SK-N-SH (cell line): Measurements from ENCODE around the gene MUSK. TPM values are rescaled to one million over a fixed set of nuclear protein-coding genes. Genes with fewer than 3 reads are reported as not detected.

Experiments used
- CTCF ChIA-PET: fragments of 300-600, 350-600 bp; formaldehyde crosslinking; extraction: SDS; loops from one replicate; lab custom pipeline; 2021; lab: Yijun Ruan, JAX
- POLR2A ChIA-PET: fragments of 350-600 bp; sonication (Branson Sonifier 250); formaldehyde crosslinking; extraction: SDS; loops from one replicate; lab custom pipeline; 2020; ENCODE audit warnings: antibody characterized with exemption, inconsistent platforms; lab: Yijun Ruan, JAX
- DNase-seq: peaks from one replicate; pipeline ENCODE4 v3.0.0; 2012
- H2AFZ ChIP-seq: fragments of 200-600 bp; sonication (generic); 2 replicates; pipeline ENCODE4 v1.8.1; 2016; ENCODE audit warnings: antibody characterized with exemption, mild to moderate bottlenecking, low read depth
- H3F3A ChIP-seq: fragments of 200-600 bp; sonication (generic); replicated peaks from 2 replicates; pipeline ENCODE3; 2016; ENCODE audit warnings: antibody characterized with exemption, mild to moderate bottlenecking; ENCODE audit not compliant: insufficient read depth
- H3K27ac ChIP-seq, 2 experiments: fragments of 200-500 bp in 1 of 2; fragments of 200-600 bp in 1 of 2; sonication (Bioruptor generic) in 1 of 2; sonication (generic), shearing (Covaris generic) in 1 of 2; 2 replicates each; pipeline versions ENCODE4 v1.5.1 to v1.6.1; 2014 to 2016; ENCODE audit warnings: low read depth in 2 of 2, inconsistent platforms in 1 of 2, low read length in 1 of 2, mild to moderate bottlenecking in 1 of 2, mixed read lengths in 1 of 2
- H3K27me3 ChIP-seq: fragments of 200-600 bp; sonication (generic), shearing (Covaris generic); 2 replicates; pipeline ENCODE4 v1.6.1; 2016; ENCODE audit warnings: mixed run types; ENCODE audit not compliant: insufficient read depth
- H3K36me3 ChIP-seq, 2 experiments: fragments of 200-500 bp in 1 of 2; fragments of 200-600 bp in 1 of 2; sonication (Bioruptor generic) in 1 of 2; sonication (generic) in 1 of 2; replicated peaks in 1 of 2; 2 replicates each; pipeline versions ENCODE3 to v1.5.1; 2014 to 2016; ENCODE audit warnings: low read length in 1 of 2, mild to moderate bottlenecking in 1 of 2; ENCODE audit not compliant: insufficient read depth in 2 of 2, control insufficient read depth in 1 of 2
- H3K4me1 ChIP-seq, 2 experiments: fragments of 200-500 bp in 1 of 2; fragments of 200-600 bp in 1 of 2; sonication (Bioruptor generic) in 1 of 2; sonication (generic), shearing (Covaris generic) in 1 of 2; 2 replicates each; pipeline versions ENCODE4 v1.5.1 to v1.6.1; 2014 to 2016; ENCODE audit warnings: low read depth in 1 of 2, low read length in 1 of 2, mixed run types in 1 of 2; ENCODE audit not compliant: insufficient read depth in 2 of 2, control insufficient read depth in 1 of 2
- H3K4me2 ChIP-seq: fragments of 200-600 bp; sonication (generic), shearing (Covaris generic); 2 replicates; pipeline ENCODE4 v1.6.1; 2017; ENCODE audit warnings: mixed run types
- H3K4me3 ChIP-seq, 2 experiments: fragments of 200-500 bp in 1 of 2; fragments of 200-600 bp in 1 of 2; sonication (Bioruptor generic) in 1 of 2; sonication (generic), shearing (Covaris generic) in 1 of 2; 2 replicates each; pipeline versions ENCODE4 v1.5.1 to v1.8.1; 2014 to 2016; ENCODE audit warnings: low read depth in 2 of 2, inconsistent platforms in 1 of 2, low read length in 1 of 2, mild to moderate bottlenecking in 1 of 2, mixed read lengths in 1 of 2, moderate library complexity in 1 of 2
- H3K79me2 ChIP-seq: fragments of 200-600 bp; sonication (generic); 2 replicates; pipeline ENCODE4 v1.8.1; 2017; ENCODE audit warnings: mild to moderate bottlenecking; ENCODE audit not compliant: insufficient read depth
- H3K9ac ChIP-seq: fragments of 200-600 bp; sonication (generic); 2 replicates; pipeline ENCODE4 v1.6.1; 2017; ENCODE audit warnings: mixed run types
- H3K9me2 ChIP-seq: fragments of 200-600 bp; sonication (generic); 2 replicates; pipeline ENCODE4 v1.6.1; 2017; ENCODE audit warnings: mixed run types
- H3K9me3 ChIP-seq: fragments of 200-600 bp; sonication (generic); 2 replicates; pipeline ENCODE4 v1.6.1; 2017; ENCODE audit warnings: mixed run types, mild to moderate bottlenecking, moderate library complexity
- H4K20me1 ChIP-seq: fragments of 200-600 bp; sonication (generic); 2 replicates; pipeline ENCODE4 v1.6.1; 2017; ENCODE audit warnings: mild to moderate bottlenecking, mixed run types; ENCODE audit not compliant: insufficient read depth
- EP300 ChIP-seq, 2 experiments: IDR thresholded peaks; 2 replicates each; pipeline versions ENCODE4 v1.4.0 to v1.6.1; 2012; ENCODE audit warnings: borderline replicate concordance in 1 of 2, low read depth in 1 of 2, low read length in 1 of 2
- FOSL2 ChIP-seq: IDR thresholded peaks from 2 replicates; pipeline ENCODE4 v1.4.0; 2012; ENCODE audit warnings: low read depth, mild to moderate bottlenecking, moderate library complexity, borderline replicate concordance
- FOXJ3 ChIP-seq: sonication (generic); formaldehyde crosslinking; IDR thresholded peaks from 2 replicates; pipeline ENCODE4 v1.5.1; 2020; ENCODE audit warnings: mild to moderate bottlenecking, missing genetic modification reagents
- GABPA ChIP-seq: IDR thresholded peaks from 2 replicates; pipeline ENCODE4 v1.4.0; 2012; ENCODE audit warnings: low read depth, mild to moderate bottlenecking
- GATA2 ChIP-seq: sonication (generic); formaldehyde crosslinking; IDR thresholded peaks from 2 replicates; pipeline ENCODE4 v1.5.0; 2020; ENCODE audit warnings: mild to moderate bottlenecking, missing genetic modification reagents
- IRF3 ChIP-seq: fragments of 150-350 bp; IDR thresholded peaks from 2 replicates; pipeline ENCODE4 v1.6.1; 2016; ENCODE audit warnings: mild to moderate bottlenecking, low read depth, low read length
- JUND ChIP-seq: IDR thresholded peaks from 2 replicates; pipeline ENCODE4 v1.4.0; 2012
- MAX ChIP-seq: IDR thresholded peaks from 2 replicates; pipeline ENCODE4 v1.4.0; 2012; ENCODE audit warnings: low read depth
- MXI1 ChIP-seq: IDR thresholded peaks from 2 replicates; pipeline ENCODE4 v1.6.1; 2012; ENCODE audit warnings: mild to moderate bottlenecking, low read depth, low read length, improper control_type of control experiment
- NFIC ChIP-seq: IDR thresholded peaks from 2 replicates; pipeline ENCODE4 v1.4.0; 2012; ENCODE audit warnings: borderline replicate concordance
- PBX3 ChIP-seq: IDR thresholded peaks from 2 replicates; pipeline ENCODE4; 2012
- RAD21 ChIP-seq: IDR thresholded peaks from 2 replicates; pipeline ENCODE4 v1.6.1; 2012; ENCODE audit warnings: mild to moderate bottlenecking, low read length
- RXRA ChIP-seq: IDR thresholded peaks from 2 replicates; pipeline ENCODE4 v1.4.0; 2012; ENCODE audit warnings: low read depth, mild to moderate bottlenecking, borderline replicate concordance
- SIN3A ChIP-seq: IDR thresholded peaks from 2 replicates; pipeline ENCODE4 v1.6.1; 2012; ENCODE audit warnings: low read depth, mild to moderate bottlenecking, low read length, moderate library complexity, borderline replicate concordance
- TAF1 ChIP-seq: IDR thresholded peaks from 2 replicates; pipeline ENCODE4 v1.6.1; 2012; ENCODE audit warnings: low read depth, mild to moderate bottlenecking, low read length, moderate library complexity, borderline replicate concordance
- TCF12 ChIP-seq: IDR thresholded peaks from 2 replicates; pipeline ENCODE4 v1.4.0; 2012
- YY1 ChIP-seq: IDR thresholded peaks from 2 replicates; pipeline ENCODE4 v1.4.0; 2012; ENCODE audit warnings: low read depth, mild to moderate bottlenecking
- WGBS: methylation state at CpG from one replicate; pipeline ENCODE4 v1.1.6; 2017; ENCODE audit warnings: low lambda C conversion rate; 5-methylcytosine and 5-hydroxymethylcytosine counted together
- polyA plus RNA-seq, 3 experiments: library from polyadenylated mRNA; depleted of rRNA; stranded (reverse); fragments of >200 nt; gene quantifications; 2 replicates each; pipeline ENCODE4 v1.2.3, GENCODE V29; 2012

Gene MUSK
- polyA plus RNA-seq, 1 of the 3 experiments (the other 2 are of a cell fraction): not detected

GRCh38 chr9:110782701-110783100 lies 114.1 kb downstream of the MUSK start:
- TF ChIP-seq FOSL2 (no peak), IRF3 (no peak), RXRA (no peak), TCF12 (no peak), NFIC (no peak), GATA2 (CRISPR knock-in tag) (no peak), SIN3A (no peak), GABPA (no peak), TAF1 (no peak), RAD21 (no peak), FOXJ3 (no peak), YY1 (no peak)
- Histone ChIP-seq H3K27me3 (no peaks in the 10 kb centered on the region), H2AFZ (no peak overlapping the region), H3K27ac (no peak overlapping the region), H3K4me1 (peaks cover 4 to 15% of the 10 kb centered on the region in 2 experiments; a peak in 2 of 4 replicates), H3K79me2 (no peaks in the 10 kb centered on the region), H3K9ac (no peak overlapping the region), H3K9me2 (no peaks in the 10 kb centered on the region), H3K4me3 (no peak overlapping the region), H4K20me1 (no peaks in the 10 kb centered on the region), H3K36me3 (no peaks in the 10 kb centered on the region), H3K9me3 (no peaks in the 10 kb centered on the region), H3K4me2 (no peak overlapping the region), H3F3A (no peaks in the 10 kb centered on the region)
- ChIA-PET CTCF (no interaction called here), POLR2A (no interaction called here)
- DNase-seq: no peak
- WGBS: 84% methylated on average over 5 of the region's 5 CpGs

GRCh38 chr9:110784309-110784708 lies 115.7 kb downstream of the MUSK start:
- Histone ChIP-seq H3K4me2 (no peak overlapping the region), H3K4me1 (peaks cover 4 to 15% of the 10 kb centered on the region in 2 experiments; a peak in 2 of 4 replicates), H3K27me3 (no peaks in the 10 kb centered on the region), H3K79me2 (no peaks in the 10 kb centered on the region), H3K9ac (no peak overlapping the region), H3K9me2 (no peaks in the 10 kb centered on the region), H3K36me3 (no peaks in the 10 kb centered on the region), H3K9me3 (no peaks in the 10 kb centered on the region), H3K27ac (no peak overlapping the region), H3F3A (no peaks in the 10 kb centered on the region), H4K20me1 (no peaks in the 10 kb centered on the region), H3K4me3 (no peak overlapping the region), H2AFZ (no peak overlapping the region)
- TF ChIP-seq PBX3 (peak; percentile 66; the same call in 1 of the 2 replicates), TCF12 (peak; percentile 53), FOSL2 (peak; percentile 19; the same call in 1 of the 2 replicates), JUND (peak; percentile 22; the same call in 1 of the 2 replicates), MXI1 (no peak), EP300 (IDR thresholded peaks at IDR 0.05; ENCODE audit: borderline replicate concordance in 1 of 2, low read depth in 1 of 2, low read length in 1 of 2) (0 out of 4 replicates have a peak, but pooled peaks of 1 of the 2 experiments have one; percentile 31), NFIC (peak; percentile 63), MAX (no peak)
- CTCF ChIA-PET: no interaction called here
- DNase-seq: no peak
- 67% methylated on average over 1 of the region's 1 CpG for WGBS
- POLR2A ChIA-PET: no interaction called here
